Measurements from ENCODE around the gene FLRT1.

The FLRT1 gene

DNA sequence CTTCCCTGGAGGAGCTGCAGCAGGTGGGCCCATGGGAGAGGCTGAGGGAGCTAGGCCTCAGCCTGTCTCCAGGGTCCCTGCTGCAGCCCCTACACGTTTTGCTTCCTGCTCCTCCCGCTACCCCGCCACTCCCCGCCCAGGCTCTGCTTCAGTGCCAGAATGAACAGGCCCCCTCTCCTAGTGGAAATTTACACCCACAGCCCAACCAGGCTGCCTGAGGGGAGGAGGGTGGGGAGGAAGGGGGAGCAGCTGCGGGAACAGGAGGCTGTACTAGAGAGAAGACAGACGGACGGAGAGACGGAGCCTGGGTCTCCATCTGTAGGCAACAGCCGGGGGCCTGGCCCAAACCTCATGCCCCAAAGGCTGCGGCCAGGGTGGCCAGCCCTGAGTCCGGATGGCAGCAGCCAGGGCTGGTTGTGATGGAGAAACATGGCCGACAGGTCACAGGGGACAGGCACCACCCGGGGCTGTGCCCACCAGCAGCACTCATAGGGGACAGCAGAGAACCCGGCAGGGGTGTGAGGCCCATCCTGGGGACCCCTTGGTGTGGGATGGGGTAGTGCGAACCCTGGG is 20.6 kb downstream of the FLRT1 start:
- DNase-seq (ENCODE audit: low spot score): no peak
- Mint-ChIP-seq H3K36me3 (ENCODE audit: low read depth) (no peaks in the 10 kb centered on the region), H3K27ac (no peak overlapping the region), H3K9me3 (no peaks in the 10 kb centered on the region), H3K4me1 (ENCODE audit: low read depth) (peaks cover 3% of the 10 kb centered on the region), H3K4me3 (no peak overlapping the region), H3K27me3 (ENCODE audit: low read depth) (peaks cover 5% of the 10 kb centered on the region)

DNA sequence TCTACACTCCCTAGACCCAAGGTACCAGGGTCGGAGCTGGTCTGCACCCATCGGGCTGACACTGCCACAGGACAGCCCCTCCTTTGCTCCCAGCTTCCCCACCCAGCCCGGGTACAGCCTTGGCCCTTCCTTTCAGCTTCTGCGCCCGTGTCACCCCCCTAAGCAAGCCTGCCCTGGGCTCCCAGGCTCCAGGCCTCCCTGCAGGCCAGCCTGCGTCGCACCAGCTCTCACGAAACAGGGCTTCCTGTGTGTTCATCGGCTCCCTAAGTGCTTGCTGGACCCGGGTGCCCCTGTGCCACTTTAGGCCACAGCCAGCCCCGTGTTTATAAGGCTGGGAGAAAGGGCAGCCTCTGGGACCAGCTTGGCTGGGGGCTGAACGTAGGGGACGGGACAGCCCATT is 21.1 kb downstream of the FLRT1 start:
- H3K36me3 Mint-ChIP-seq (ENCODE audit: low read depth): no peaks in the 10 kb centered on the region
- DNase-seq (ENCODE audit: low spot score): no peak
- H3K4me3 Mint-ChIP-seq: no peak overlapping the region
- H3K27ac Mint-ChIP-seq: no peak overlapping the region
- peaks cover 3% of the 10 kb centered on the region for H3K4me1 Mint-ChIP-seq (ENCODE audit: low read depth)
- H3K27me3 Mint-ChIP-seq (ENCODE audit: low read depth): peaks cover 9% of the 10 kb centered on the region
- no peaks in the 10 kb centered on the region for H3K9me3 Mint-ChIP-seq

- Mint-ChIP-seq H3K27ac (no peak overlapping the region), H3K4me1 (ENCODE audit: low read depth) (peaks cover 3% of the 10 kb centered on the region), H3K27me3 (ENCODE audit: low read depth) (peaks cover 13% of the 10 kb centered on the region), H3K9me3 (no peaks in the 10 kb centered on the region), H3K36me3 (ENCODE audit: low read depth) (no peaks in the 10 kb centered on the region), H3K4me3 (no peak overlapping the region)
- no peak for DNase-seq (ENCODE audit: low spot score)
These were observed 22.2 kb downstream of the FLRT1 start for GRCh38 chr11:64057890-64058289.

- no peak overlapping the region for H3K4me3 Mint-ChIP-seq
- H3K36me3 Mint-ChIP-seq (ENCODE audit: low read depth): no peaks in the 10 kb centered on the region
- peaks cover 3% of the 10 kb centered on the region for H3K4me1 Mint-ChIP-seq (ENCODE audit: low read depth)
- no peak for DNase-seq (ENCODE audit: low spot score)
- no peak overlapping the region for H3K27ac Mint-ChIP-seq
- H3K9me3 Mint-ChIP-seq: no peaks in the 10 kb centered on the region
- H3K27me3 Mint-ChIP-seq (ENCODE audit: low read depth): peaks cover 13% of the 10 kb centered on the region
These were observed 22.8 kb downstream of the FLRT1 start for GRCh38 chr11:64058494-64058893.

DNA sequence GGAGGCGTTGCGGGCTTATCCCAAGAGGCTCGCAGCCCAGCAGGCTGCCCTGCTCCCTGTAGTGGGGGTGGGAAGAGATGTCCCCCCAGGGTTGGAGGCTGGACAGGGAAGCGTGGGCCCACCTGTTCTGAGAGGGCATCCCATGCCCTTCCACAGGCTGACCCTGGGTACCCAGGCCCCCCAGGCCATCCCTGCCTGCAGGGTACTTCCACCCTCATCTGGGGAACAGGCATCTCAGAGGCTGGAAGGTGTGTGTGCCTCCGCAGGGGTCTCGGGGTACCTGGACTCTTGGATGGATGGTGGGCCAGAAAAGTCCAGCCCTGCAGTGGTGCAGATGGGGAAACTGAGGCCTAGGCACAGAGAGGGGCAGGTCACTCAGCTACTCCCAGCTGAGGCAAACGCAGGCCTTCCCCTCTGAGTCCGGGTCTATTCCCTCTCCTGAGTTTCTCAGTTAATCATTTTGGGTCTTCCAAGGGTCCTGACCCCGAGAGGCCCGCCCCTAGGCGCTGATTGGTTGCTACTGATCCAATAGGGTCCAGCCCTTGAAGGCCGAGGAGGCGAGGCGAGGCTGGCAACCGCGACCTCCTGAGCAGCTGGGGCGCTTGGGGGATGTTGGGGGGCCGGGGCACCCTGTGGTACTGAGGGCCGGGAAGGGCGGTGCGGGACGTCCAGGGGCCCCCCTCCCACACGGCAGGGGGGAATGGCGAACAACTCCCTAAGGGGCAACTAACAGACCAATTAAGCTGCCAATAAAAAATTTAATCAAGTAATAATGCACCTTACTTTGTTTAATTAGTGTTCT is 23.8 kb downstream of the FLRT1 start:
- Mint-ChIP-seq H3K36me3 (ENCODE audit: low read depth) (no peaks in the 10 kb centered on the region), H3K4me3 (no peak overlapping the region), H3K4me1 (ENCODE audit: low read depth) (peaks cover 3% of the 10 kb centered on the region), H3K27ac (no peak overlapping the region), H3K9me3 (no peaks in the 10 kb centered on the region), H3K27me3 (ENCODE audit: low read depth) (peaks cover 13% of the 10 kb centered on the region)
- no peak for DNase-seq (ENCODE audit: low spot score)

GRCh38 chr11:64060263-64060860 is 24.6 kb downstream of the FLRT1 start:
- Mint-ChIP-seq H3K4me3 (peak overlapping the region; percentile 46), H3K9me3 (no peaks in the 10 kb centered on the region), H3K27ac (no peak overlapping the region), H3K27me3 (ENCODE audit: low read depth) (peaks cover 13% of the 10 kb centered on the region), H3K36me3 (ENCODE audit: low read depth) (no peaks in the 10 kb centered on the region), H3K4me1 (ENCODE audit: low read depth) (peaks cover 3% of the 10 kb centered on the region)
- DNase-seq (ENCODE audit: low spot score): no peak

GRCh38 chr11:64060861-64061444 is 25.2 kb downstream of the FLRT1 start:
- H3K27ac Mint-ChIP-seq: no peak overlapping the region
- no peaks in the 10 kb centered on the region for H3K36me3 Mint-ChIP-seq (ENCODE audit: low read depth)
- H3K27me3 Mint-ChIP-seq (ENCODE audit: low read depth): peaks cover 13% of the 10 kb centered on the region
- no peaks in the 10 kb centered on the region for H3K9me3 Mint-ChIP-seq
- DNase-seq (ENCODE audit: low spot score): peak; percentile 50
- H3K4me3 Mint-ChIP-seq: peak overlapping the region; percentile 68
- H3K4me1 Mint-ChIP-seq (ENCODE audit: low read depth): peaks cover 3% of the 10 kb centered on the region

DNA sequence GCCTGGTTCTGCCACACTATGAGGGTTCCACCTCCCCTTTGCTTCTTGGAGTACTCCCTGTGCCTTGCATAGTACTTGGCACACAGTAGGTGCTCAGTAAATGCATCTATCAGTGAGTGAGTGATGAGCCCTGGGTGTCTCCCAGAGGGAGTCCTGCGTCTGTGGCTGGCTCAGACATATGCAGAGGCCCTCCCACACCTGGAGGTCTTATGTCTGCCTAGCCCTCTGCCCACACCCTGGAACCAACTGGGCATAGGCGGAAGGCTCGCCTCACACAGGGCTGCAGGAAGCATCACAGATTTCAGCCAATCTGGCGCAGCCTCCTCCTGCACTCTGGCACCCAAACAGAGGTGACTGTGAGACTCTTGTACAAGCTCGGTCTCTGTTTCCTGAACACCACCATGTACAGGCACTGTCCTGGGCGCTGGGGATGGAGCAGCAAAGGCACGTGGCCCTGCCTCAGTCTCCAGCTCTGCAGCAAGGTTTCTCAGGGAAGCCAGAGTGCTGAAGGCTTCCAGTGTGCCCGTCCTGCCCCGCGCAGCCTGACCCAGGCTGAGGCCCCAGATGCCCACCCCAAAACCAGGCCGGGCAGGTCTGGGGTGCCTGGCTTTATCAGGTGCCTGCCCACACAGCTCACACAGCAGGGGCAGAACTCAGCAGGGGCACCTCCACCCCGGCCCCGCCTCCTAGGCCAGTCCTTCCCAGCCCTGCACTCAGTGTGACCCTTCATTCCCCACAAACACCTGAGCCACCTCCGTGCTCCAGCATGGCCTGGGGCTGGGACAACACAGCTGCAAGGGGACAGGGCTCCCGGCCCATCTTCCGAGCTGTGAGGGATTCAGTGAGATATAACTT is 26.7 kb downstream of the FLRT1 start:
- H3K4me1 Mint-ChIP-seq (ENCODE audit: low read depth): peaks cover 3% of the 10 kb centered on the region
- DNase-seq (ENCODE audit: low spot score): no peak
- peaks cover 13% of the 10 kb centered on the region for H3K27me3 Mint-ChIP-seq (ENCODE audit: low read depth)
- no peak overlapping the region for H3K27ac Mint-ChIP-seq
- H3K36me3 Mint-ChIP-seq (ENCODE audit: low read depth): no peaks in the 10 kb centered on the region
- peak overlapping the region; percentile 17 for H3K4me3 Mint-ChIP-seq
- H3K9me3 Mint-ChIP-seq: no peaks in the 10 kb centered on the region

GRCh38 chr11:64063777-64064176 is 28.0 kb downstream of the FLRT1 start:
- no peak for DNase-seq (ENCODE audit: low spot score)
- no peak overlapping the region for H3K27ac Mint-ChIP-seq
- H3K36me3 Mint-ChIP-seq (ENCODE audit: low read depth): no peaks in the 10 kb centered on the region

GRCh38 chr11:64064374-64065140 is 28.8 kb downstream of the FLRT1 start:
- H3K27me3 Mint-ChIP-seq (ENCODE audit: low read depth): peaks cover 13% of the 10 kb centered on the region

More at GRCh38 chr11:64063777-64064176, 28.0 kb downstream of the FLRT1 start:
- H3K4me1 Mint-ChIP-seq (ENCODE audit: low read depth): peaks cover 3% of the 10 kb centered on the region
- H3K27me3 Mint-ChIP-seq (ENCODE audit: low read depth): peaks cover 13% of the 10 kb centered on the region
- H3K9me3 Mint-ChIP-seq: no peaks in the 10 kb centered on the region
- no peak overlapping the region for H3K4me3 Mint-ChIP-seq

GRCh38 chr11:64065141-64065465 is 29.4 kb downstream of the FLRT1 start:
- Mint-ChIP-seq H3K4me3 (no peak overlapping the region), H3K9me3 (no peaks in the 10 kb centered on the region), H3K36me3 (ENCODE audit: low read depth) (no peaks in the 10 kb centered on the region), H3K4me1 (ENCODE audit: low read depth) (peaks cover 3% of the 10 kb centered on the region), H3K27me3 (ENCODE audit: low read depth) (peaks cover 13% of the 10 kb centered on the region), H3K27ac (no peak overlapping the region)
- no peak for DNase-seq (ENCODE audit: low spot score)

More at GRCh38 chr11:64064374-64065140, 28.8 kb downstream of the FLRT1 start:
- no peak for DNase-seq (ENCODE audit: low spot score)
- Mint-ChIP-seq H3K9me3 (no peaks in the 10 kb centered on the region), H3K27ac (no peak overlapping the region), H3K36me3 (ENCODE audit: low read depth) (no peaks in the 10 kb centered on the region), H3K4me3 (no peak overlapping the region), H3K4me1 (ENCODE audit: low read depth) (peaks cover 3% of the 10 kb centered on the region)

DNA sequence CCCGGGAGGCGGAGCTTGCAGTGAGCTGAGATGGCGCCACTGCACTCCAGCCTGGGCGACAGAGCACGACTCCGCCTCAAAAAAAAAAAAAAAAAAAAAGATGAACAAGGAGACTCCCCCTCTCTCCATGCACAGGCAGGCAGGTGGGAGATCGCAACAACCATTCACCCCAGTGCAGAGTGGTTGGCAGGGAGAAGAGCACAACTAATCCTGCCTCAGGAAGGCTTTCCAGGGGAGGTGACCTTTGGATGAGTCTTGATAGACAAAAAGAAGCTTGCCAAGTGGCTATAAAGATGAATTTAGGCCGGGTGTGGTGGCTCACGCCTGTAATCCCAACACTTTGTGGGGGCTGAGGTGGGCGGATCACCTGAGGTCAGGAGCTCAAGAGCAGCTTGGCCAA is 30.0 kb downstream of the FLRT1 start:
- H3K27ac Mint-ChIP-seq: no peak overlapping the region
- no peak overlapping the region for H3K4me3 Mint-ChIP-seq
- H3K36me3 Mint-ChIP-seq (ENCODE audit: low read depth): no peaks in the 10 kb centered on the region
- DNase-seq (ENCODE audit: low spot score): no peak
- H3K4me1 Mint-ChIP-seq (ENCODE audit: low read depth): peaks cover 1% of the 10 kb centered on the region
- peaks cover 11% of the 10 kb centered on the region for H3K27me3 Mint-ChIP-seq (ENCODE audit: low read depth)
- no peaks in the 10 kb centered on the region for H3K9me3 Mint-ChIP-seq
